Endothelial cell of umbilical vein (primary cell): Measurements from ENCODE around the gene ECT2. TPM values are rescaled to one million over a fixed set of nuclear protein-coding genes. Genes with fewer than 3 reads are reported as not detected.

Experiments
- BruUV-seq: library from RNA; stranded (reverse); fragments of 400-500 nt; replicated peaks from 2 replicates; lab custom pipeline; 2021; lab: Mats Ljungman, UMichigan
- CTCF ChIA-PET: fragments of 300-600, 350-600 bp; sonication (Branson Sonifier 250); formaldehyde crosslinking; loops from one replicate; lab custom pipeline; 2021; ENCODE audit warnings: antibody characterized with exemption, inconsistent platforms; lab: Charles Lee
- POLR2A ChIA-PET: fragments of 300-600, 350-600 bp; sonication (Branson Sonifier 250); formaldehyde crosslinking; loops from one replicate; lab custom pipeline; 2021; ENCODE audit warnings: antibody characterized with exemption, inconsistent platforms; lab: Charles Lee
- DNase-seq: peaks from one replicate; pipeline ENCODE4 v3.0.0-alpha.2; 2011; ENCODE audit warnings: low read depth, low spot score
- FAIRE-seq: peaks from 2 replicates; lab custom pipeline; 2011; peaks lifted over from hg19 to GRCh38; lab: Jason Lieb, UNC
- H2AFZ ChIP-seq: 2 replicates; pipeline ENCODE4 v1.6.0; 2012; ENCODE audit warnings: low read depth, low read length, control low read depth, inconsistent platforms
- H3K27ac ChIP-seq: 2 replicates; pipeline ENCODE4 v1.5.1; 2011; ENCODE audit warnings: low read depth, mild to moderate bottlenecking, control low read depth, low read length, moderate library complexity; ENCODE audit not compliant: insufficient read depth
- H3K27me3 ChIP-seq, 2 experiments: 2 replicates each; pipeline versions ENCODE4 v1.6.0 to v1.6.1; 2011; ENCODE audit warnings: low read length in 2 of 2, mixed read lengths in 1 of 2; ENCODE audit not compliant: control insufficient read depth in 2 of 2, insufficient read depth in 2 of 2
- H3K36me3 ChIP-seq, 2 experiments: 2 replicates in 1 of 2; 3 replicates in 1 of 2; pipeline ENCODE4 v1.5.1; 2011; ENCODE audit warnings: low read length in 2 of 2, mild to moderate bottlenecking in 1 of 2, moderate library complexity in 1 of 2; ENCODE audit not compliant: control insufficient read depth in 2 of 2, insufficient read depth in 2 of 2; ENCODE audit errors: extremely low read depth in 1 of 2
- H3K4me1 ChIP-seq: 3 replicates; pipeline ENCODE4 v1.5.1; 2011; ENCODE audit warnings: mild to moderate bottlenecking, low read length; ENCODE audit not compliant: control insufficient read depth, insufficient read depth; ENCODE audit errors: extremely low read depth
- H3K4me2 ChIP-seq: 2 replicates; pipeline ENCODE4 v1.6.1; 2011; ENCODE audit warnings: low read length, control low read depth, mixed read lengths; ENCODE audit not compliant: insufficient read depth
- H3K4me3 ChIP-seq, 3 experiments: fragments of 200-600 bp in 1 of 3; sonication (generic), shearing (Covaris generic) in 1 of 3; replicated peaks in 1 of 3; 2 replicates each; pipeline ENCODE4 v1.5.1; 2011 to 2016; ENCODE audit warnings: control low read depth in 3 of 3, low read length in 3 of 3, mild to moderate bottlenecking in 2 of 3, inconsistent platforms in 1 of 3, low read depth in 1 of 3, moderate library complexity in 1 of 3; ENCODE audit not compliant: insufficient read depth in 1 of 3
- H3K79me2 ChIP-seq: 2 replicates; pipeline ENCODE4 v1.6.0; 2012; ENCODE audit warnings: low read length, inconsistent platforms; ENCODE audit not compliant: control insufficient read depth, insufficient read depth
- H3K9ac ChIP-seq: replicated peaks from 2 replicates; pipeline ENCODE3; 2011; ENCODE audit warnings: low read length, control low read depth; ENCODE audit not compliant: insufficient read depth; ENCODE audit errors: extremely low read depth
- H3K9me1 ChIP-seq: replicated peaks from 3 replicates; pipeline ENCODE4 v1.6.0; 2011; ENCODE audit warnings: mild to moderate bottlenecking, low read length; ENCODE audit not compliant: control insufficient read depth, insufficient read depth; ENCODE audit errors: extremely low read depth
- H3K9me3 ChIP-seq: replicated peaks from 2 replicates; pipeline ENCODE4 v1.5.1; 2012; ENCODE audit warnings: low read length, inconsistent platforms; ENCODE audit not compliant: control insufficient read depth, insufficient read depth
- H4K20me1 ChIP-seq: replicated peaks from 2 replicates; pipeline ENCODE3; 2011; ENCODE audit warnings: mild to moderate bottlenecking, low read length; ENCODE audit not compliant: control insufficient read depth, insufficient read depth; ENCODE audit errors: extremely low read depth
- CTCF ChIP-seq, 2 donors: IDR thresholded peaks; 1 replicate in 1 of 2; 2 replicates in 1 of 2; pipeline ENCODE4 v1.5.1; 2011; ENCODE audit warnings: low read length in 2 of 2, mild to moderate bottlenecking in 2 of 2, moderate library complexity in 2 of 2, control low read depth in 1 of 2, inconsistent platforms in 1 of 2, low read depth in 1 of 2; ENCODE audit not compliant: insufficient read depth in 1 of 2; ENCODE audit errors: extremely low read depth in 1 of 2
- EZH2 ChIP-seq: IDR thresholded peaks from 2 replicates; pipeline ENCODE4 v1.6.1; 2012; ENCODE audit warnings: borderline replicate concordance, low read depth, mild to moderate bottlenecking, moderate library complexity, low read length, inconsistent platforms; ENCODE audit not compliant: severe bottlenecking
- FOS ChIP-seq: IDR thresholded peaks from 2 replicates; pipeline ENCODE4 v1.6.1; 2011; ENCODE audit warnings: mild to moderate bottlenecking, low read length, moderate library complexity, borderline replicate concordance; ENCODE audit not compliant: insufficient read depth
- GATA2 ChIP-seq: IDR thresholded peaks from 2 replicates; pipeline ENCODE4 v1.7.0; 2011; ENCODE audit warnings: low read depth, mild to moderate bottlenecking, moderate library complexity, mixed read lengths, low read length; ENCODE audit not compliant: insufficient read length, insufficient read depth
- JUN ChIP-seq: IDR thresholded peaks from 2 replicates; pipeline ENCODE4 v1.6.1; 2011; ENCODE audit warnings: borderline replicate concordance, low read depth; ENCODE audit not compliant: insufficient read length, insufficient read depth
- MYC ChIP-seq: IDR thresholded peaks from one replicate; pipeline ENCODE4 v1.6.1; 2011; ENCODE audit warnings: mild to moderate bottlenecking, low read depth, low read length
- POLR2A ChIP-seq: IDR thresholded peaks from 2 replicates; pipeline ENCODE4 v1.6.1; 2012; ENCODE audit warnings: low read depth, mild to moderate bottlenecking, control low read depth, low read length
- POLR2AphosphoS5 ChIP-seq: IDR thresholded peaks from 2 replicates; pipeline ENCODE4 v1.6.1; 2012; ENCODE audit warnings: low read depth, mild to moderate bottlenecking, control low read depth, low read length, moderate library complexity; ENCODE audit not compliant: insufficient read depth
- dilution Hi-C: fragments of 300-500 bp; cut with MboI; formaldehyde crosslinking; loops from one replicate; pipeline ENCODE4 v1.15.0; 2019; ENCODE audit warnings: low sequenced_read_pairs; ENCODE audit not compliant: extremely low pct_ligation_motif_present
- intact Hi-C: fragments of 100-400 bp; cut with micrococcal nuclease; formaldehyde crosslinking; loops from one replicate; pipeline ENCODE4 v1.10.0; 2022
- polyA plus RNA-seq, 4 experiments: library from polyadenylated mRNA; depleted of rRNA in 3 of 4; stranded (reverse) in 3 of 4; unstranded in 1 of 4; fragments of >200 nt; gene quantifications; 2 replicates each; pipeline versions ENCODE4 v1.2.1 to v1.2.3, GENCODE V29; 2011 to 2012; ENCODE audit warnings: missing spikeins in 1 of 4
- total RNA-seq: library from RNA; stranded (reverse); gene quantifications from 2 replicates; pipeline ENCODE4 v1.2.3, GENCODE V29; 2021
- TF ChIP-seq, protein P1 (sequence below): IDR thresholded peaks from 2 replicates; pipeline ENCODE4 v1.6.1; 2011; ENCODE audit not compliant: insufficient read depth, insufficient read length

Gene ECT2
- total and polyA plus RNA-seq, 2 donors (not counting 3 experiments of a cell fraction or from before 2014, with no cell fraction given), result 10.3 to 47.5 TPM

- Histone ChIP-seq H3K9me3 (no peaks in the 10 kb centered on the region), H3K27me3 (no peaks in the 10 kb centered on the region), H4K20me1 (no peaks in the 10 kb centered on the region), H3K4me3 (peak overlapping the region in 1 of 3 experiments; percentile 79), H3K4me2 (peak overlapping the region; percentile 62), H3K9ac (no peak overlapping the region), H3K9me1 (no peaks in the 10 kb centered on the region), H2AFZ (no peak overlapping the region), H3K27ac (no peak overlapping the region), H3K79me2 (peaks cover 51% of the 10 kb centered on the region), H3K4me1 (peaks cover 26% of the 10 kb centered on the region), H3K36me3 (no peaks in the 10 kb centered on the region)
- TF ChIP-seq GATA2 (no peak), JUN (no peak), MYC (no peak), POLR2A (no peak)
- intact Hi-C loops (no loop called here), dilution Hi-C loops (no loop called here)
- BruUV-seq, result no TSS peak
- DNase-seq, result no peak
- ChIA-PET CTCF (interaction anchor here (1.4 to 3.1 kb wide), 4 partner anchors 17 to 377 kb away, joined by 5 to 38 read pairs (median 12); partner anchors contain the start of gene ECT2), POLR2A (interaction anchor here (0.8 kb wide), 1 partner anchor 36 kb away, joined by 3 read pairs; no protein-coding TSS in a partner anchor)
- FAIRE-seq, result no peak
These were observed 41.4 kb upstream of the ECT2 start for GRCh38 chr3:172708921-172709773.

DNA sequence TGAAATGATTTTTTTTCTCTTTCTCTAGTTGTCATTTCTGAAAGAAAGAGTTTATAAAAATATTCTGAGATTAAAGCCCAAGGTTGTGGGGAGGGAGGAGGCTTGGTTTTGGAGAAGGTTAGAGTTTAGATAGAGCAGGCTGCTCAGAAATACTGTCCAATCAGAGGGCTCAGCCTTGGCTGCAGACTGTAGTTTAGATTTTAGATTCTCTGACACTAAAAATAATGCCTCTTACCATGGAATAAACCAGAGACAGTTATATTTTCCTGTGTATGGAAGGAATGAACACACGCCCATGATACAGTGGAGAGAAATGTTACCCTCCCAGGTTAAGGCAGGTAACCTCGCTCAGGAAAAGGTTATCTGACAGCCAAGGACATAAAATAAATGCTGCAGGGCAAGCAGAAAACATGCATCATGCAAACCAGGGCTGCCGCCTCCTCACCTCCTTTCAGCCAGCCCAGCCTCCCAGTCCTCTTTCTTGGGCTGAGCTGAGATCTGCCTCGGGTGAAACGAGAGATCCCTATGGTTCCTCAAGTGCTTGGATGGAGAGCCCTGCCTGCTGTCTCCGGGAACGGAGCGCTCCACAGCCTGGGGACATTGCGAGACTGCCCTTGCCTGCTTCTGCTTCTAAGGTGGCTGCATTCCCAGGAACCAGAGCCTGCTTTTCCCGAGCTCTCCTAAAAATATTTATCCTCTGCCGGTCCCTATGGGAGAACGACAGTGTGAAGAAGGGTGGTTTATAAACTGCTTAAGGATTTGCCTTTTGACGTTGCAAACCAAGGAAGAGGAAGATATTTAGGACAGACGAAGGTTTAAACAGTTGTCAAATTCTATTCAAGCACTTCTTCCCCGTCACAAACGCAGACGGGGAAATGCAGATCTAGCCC is 40.5 kb upstream of the ECT2 start:
- TF ChIP-seq POLR2AphosphoS5 (no peak), MYC (no peak), JUN (no peak), GATA2 (no peak), CTCF (IDR thresholded peaks at IDR 0.05; ENCODE audit: extremely low read depth in 1 of 2, insufficient read depth in 1 of 2, low read depth in 1 of 2, low read length in 2 of 2) (no peak), EZH2 (no peak), FOS (no peak), POLR2A (no peak)
- TF ChIP-seq, protein P1, sequence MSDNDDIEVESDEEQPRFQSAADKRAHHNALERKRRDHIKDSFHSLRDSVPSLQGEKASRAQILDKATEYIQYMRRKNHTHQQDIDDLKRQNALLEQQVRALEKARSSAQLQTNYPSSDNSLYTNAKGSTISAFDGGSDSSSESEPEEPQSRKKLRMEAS, result no peak
- H3K27ac ChIP-seq, result peak overlapping the region; percentile 88
- dilution Hi-C loops, result no loop called here
- no peaks in the 10 kb centered on the region for H3K36me3 ChIP-seq
- DNase-seq, result peak; percentile 64
- intact Hi-C loops, result no loop called here
- no peaks in the 10 kb centered on the region for H3K9me1 ChIP-seq
- H3K9me3 ChIP-seq, result no peaks in the 10 kb centered on the region
- H3K4me1 ChIP-seq, result peaks cover 26% of the 10 kb centered on the region
- peak overlapping the region; percentile 36 to 79 (median 75) for H3K4me3 ChIP-seq
- CTCF ChIA-PET, result interaction anchor here (1.1 to 3.1 kb wide), 11 partner anchors 10 to 378 kb away, joined by 3 to 38 read pairs (median 8); partner anchors contain the start of gene ECT2
- no peaks in the 10 kb centered on the region for H3K27me3 ChIP-seq
- POLR2A ChIA-PET, result interaction anchor here (0.8 to 1.6 kb wide), 2 partner anchors 37 to 40 kb away, joined by 3 to 10 read pairs; partner anchors contain the start of gene ECT2
- peak; percentile 63 for FAIRE-seq
- H3K4me2 ChIP-seq, result peak overlapping the region; percentile 62
- H2AFZ ChIP-seq, result peak overlapping the region; percentile 18
- H4K20me1 ChIP-seq, result no peaks in the 10 kb centered on the region
- H3K9ac ChIP-seq, result peak overlapping the region; percentile 70
- H3K79me2 ChIP-seq, result peaks cover 43% of the 10 kb centered on the region
- BruUV-seq, result no TSS peak
